Stimulated activated CD8-positive, alpha-beta memory T cell treated with anti-CD3 and anti-CD28 coated beads, Interleukin-7, amount 100 ng/mL, for 48 hours (primary cell): ENCODE measurements around the gene COX11.

Experiments used
- DNase-seq, 2 donors: peaks; one replicate each; pipeline ENCODE4 v3.0.0-alpha.2; 2020; ENCODE audit warnings: low read depth in 1 of 2; ENCODE audit errors: extremely low read depth in 1 of 2

COX11 gene

GRCh38 chr17:54968262-54968987 is at the start of gene COX11, which contains the start of gene STXBP4:
TSS of gene COX11 (minus strand) at chr17:54968654. CDS start at chr17:54968646, 8 bp downstream.
TSS of gene STXBP4 (plus strand) at chr17:54968765. CDS start at chr17:54986220, 17,455 bp downstream.
- DNase-seq: peak; percentile 83 to 89

DNA sequence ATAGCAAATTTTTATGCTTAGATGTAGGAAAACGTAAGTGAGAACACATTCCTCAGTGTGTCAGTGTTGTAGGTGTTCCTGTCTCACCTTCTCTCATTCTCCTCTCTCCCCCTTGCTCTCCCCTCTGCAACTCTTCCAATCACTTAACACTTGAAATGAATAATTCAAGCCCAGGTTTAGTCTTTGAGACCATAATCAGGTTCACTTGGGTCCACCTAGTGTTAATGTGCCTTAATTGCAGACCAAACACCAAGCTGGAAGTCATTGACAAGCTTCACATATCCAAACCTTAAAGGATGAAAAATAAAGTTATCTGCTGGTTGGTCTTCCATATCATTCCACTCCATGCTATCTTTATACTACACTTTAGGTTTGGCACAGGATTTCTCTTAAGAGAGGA is 37.1 kb upstream of the COX11 start:
- no peak for DNase-seq

GRCh38 chr17:55004484-55004883 is 36.0 kb upstream of the COX11 start:
- DNase-seq: no peak

- DNase-seq: no peak
Measured at GRCh38 chr17:55002458-55002857, 34.0 kb upstream of the COX11 start.

- no peak for DNase-seq
Measured at GRCh38 chr17:54996441-54996840, 28.0 kb upstream of the COX11 start.

- DNase-seq: no peak
Measured at GRCh38 chr17:54992797-54993639, 24.6 kb upstream of the COX11 start.

GRCh38 chr17:54991567-54991966 is 23.1 kb upstream of the COX11 start:
- DNase-seq: no peak

- DNase-seq: no peak
Measured at GRCh38 chr17:54990118-54990517, 21.7 kb upstream of the COX11 start.

GRCh38 chr17:54985476-54985875 is 17.0 kb upstream of the COX11 start:
- no peak for DNase-seq

- no peak for DNase-seq
Measured at GRCh38 chr17:54983260-54983659, 14.8 kb upstream of the COX11 start.

DNA sequence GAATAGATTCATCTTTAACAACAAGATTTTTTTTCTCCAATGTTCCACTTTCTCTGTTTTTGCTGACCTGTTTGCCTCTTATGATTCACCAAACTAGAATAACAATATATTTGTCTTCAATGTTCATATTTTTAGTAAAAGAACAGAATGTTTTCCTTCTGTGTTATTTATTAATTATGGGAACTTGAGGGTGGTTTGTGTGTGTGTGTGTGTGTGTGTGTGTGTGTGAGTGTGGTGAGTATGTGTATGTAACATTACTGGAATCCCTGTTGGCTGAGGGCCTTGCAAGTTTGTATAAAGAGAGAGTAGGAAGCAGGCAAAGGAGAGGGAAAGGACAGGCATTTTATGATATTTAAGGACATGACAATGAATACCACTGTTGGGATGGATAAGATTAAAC is 13.9 kb upstream of the COX11 start:
- DNase-seq: no peak

DNA sequence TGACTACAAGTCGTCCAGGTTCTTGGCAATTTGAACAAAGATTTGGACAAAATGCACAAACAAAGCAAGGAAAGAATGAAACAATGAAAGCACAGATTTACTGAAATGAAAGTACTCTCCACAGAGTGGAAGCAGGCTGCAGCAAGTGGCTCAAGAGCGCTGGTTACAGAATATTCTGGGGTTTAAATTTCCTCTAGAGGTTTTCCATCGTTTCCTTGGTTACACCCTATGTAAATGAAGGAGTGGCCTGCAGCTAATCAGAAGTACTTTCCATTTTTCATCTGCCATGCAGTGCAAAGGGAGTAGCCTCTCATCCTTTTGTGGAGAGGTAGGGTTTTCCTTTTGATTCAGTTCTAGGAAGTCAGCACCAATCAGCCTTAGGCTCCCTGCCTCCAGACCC is 11.9 kb upstream of the COX11 start:
- DNase-seq: no peak

DNA sequence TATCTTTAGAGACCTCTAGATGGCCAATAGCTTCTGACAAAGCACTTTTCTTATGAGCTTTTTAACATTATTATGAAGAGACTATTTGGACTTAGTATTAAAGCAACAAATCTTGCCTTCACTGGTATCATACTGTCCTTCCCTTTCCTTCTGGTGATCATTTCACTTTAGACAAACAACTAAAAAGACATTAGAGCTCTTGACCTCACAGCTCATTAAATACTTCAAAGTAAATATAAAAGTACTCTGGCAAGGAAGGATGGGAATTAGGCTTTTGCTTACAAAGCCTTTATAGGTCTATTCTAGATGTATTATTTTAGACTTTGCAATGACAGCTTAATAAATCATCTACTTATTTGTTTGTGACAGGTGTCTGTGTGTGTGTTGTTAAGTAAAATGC is 11.2 kb upstream of the COX11 start:
- DNase-seq: no peak

DNA sequence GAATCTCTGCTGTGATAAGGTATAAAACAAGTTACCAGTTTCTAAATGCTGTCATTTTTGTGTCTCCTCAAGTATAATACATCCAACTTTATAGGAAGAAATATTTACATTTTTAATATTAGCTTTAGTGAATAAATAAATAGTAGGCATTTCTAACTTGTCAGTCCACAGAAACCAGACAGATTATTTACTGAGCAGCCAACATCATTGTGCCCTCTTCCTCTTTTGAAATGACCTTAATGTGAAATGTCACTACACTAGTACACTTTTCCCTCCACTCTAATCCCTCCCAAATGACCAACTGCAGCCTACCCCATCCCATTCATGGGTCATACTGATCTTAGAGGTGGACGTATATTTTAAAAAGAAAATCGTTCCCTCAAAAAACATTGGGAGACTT is 9.3 kb upstream of the COX11 start:
- no peak for DNase-seq

- no peak for DNase-seq
Measured at GRCh38 chr17:54976316-54976715, 7.9 kb upstream of the COX11 start.

GRCh38 chr17:54974759-54975158 is 6.3 kb upstream of the COX11 start:
- no peak for DNase-seq

- no peak for DNase-seq
Measured at GRCh38 chr17:54972406-54973138, 4.1 kb upstream of the COX11 start.

- DNase-seq: no peak
Measured at GRCh38 chr17:54971901-54972300, 3.4 kb upstream of the COX11 start.

DNA sequence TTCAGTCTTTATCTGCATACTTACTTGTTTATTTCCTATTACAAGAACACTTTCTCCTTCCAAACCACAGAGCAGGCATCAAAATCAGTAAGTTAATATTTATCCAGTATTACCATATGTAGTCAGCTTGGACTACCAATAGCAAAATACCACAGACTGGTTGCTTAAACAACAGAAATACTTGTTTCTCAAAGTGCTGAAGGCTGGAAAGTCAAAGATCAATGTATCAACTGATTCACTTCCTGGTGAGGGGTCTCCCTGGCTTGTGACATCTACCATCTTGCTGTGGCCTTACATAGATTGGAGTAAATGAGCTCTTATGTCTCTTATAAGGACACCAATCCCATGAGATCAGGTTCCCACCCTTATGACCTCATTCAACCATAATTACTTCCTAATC is 2.7 kb upstream of the COX11 start:
- DNase-seq: no peak

- DNase-seq: no peak
Measured at GRCh38 chr17:54969658-54970572, 1.5 kb upstream of the COX11 start.
